Upper lobe of left lung (tissue), 4 donors: Measurements from ENCODE around the gene GCC2.

Experiments
- EP300 ChIP-seq, 4 donors: sonication (generic); formaldehyde crosslinking; IDR thresholded peaks; one replicate each; pipeline ENCODE4 v1.5.1; 2017; ENCODE audit warnings: antibody characterized with exemption in 4 of 4, control low read depth in 2 of 4
- POLR2AphosphoS5 ChIP-seq, 2 donors: sonication (generic); formaldehyde crosslinking; IDR thresholded peaks; one replicate each; pipeline ENCODE4 v1.5.1; 2017; ENCODE audit warnings: antibody characterized with exemption in 2 of 2

- peak in 1 of 4 donors; percentile 3 for TF ChIP-seq EP300 (IDR thresholded peaks at IDR 0.05)
- peak; percentile 52 to 87 for TF ChIP-seq POLR2AphosphoS5 (IDR thresholded peaks at IDR 0.05)
Measured at GRCh38 chr2:108533832-108534583, 85.0 kb downstream of the GCC2 start, which contains the start of gene LIMS1.
